Activated T-helper 1 cell treated with Interleukin-2 at 50 U/mL for 16 hours (primary cell): ENCODE results near the gene SLCO2A1.

Experiments
- DNase-seq: peaks from one replicate; pipeline ENCODE4 v3.0.0-alpha.2; 2020; ENCODE audit warnings: low read depth

SLCO2A1 gene

GRCh38 chr3:133980550-133980949, 49.2 kb downstream of the SLCO2A1 start:
- no peak for DNase-seq

GRCh38 chr3:133980035-133980434, 49.7 kb downstream of the SLCO2A1 start:
- DNase-seq: no peak

GRCh38 chr3:133979553-133979952, 50.2 kb downstream of the SLCO2A1 start:
- DNase-seq: no peak

- DNase-seq: no peak
Observed at GRCh38 chr3:133977568-133977967, 52.2 kb downstream of the SLCO2A1 start.

GRCh38 chr3:133973249-133973980, 56.3 kb downstream of the SLCO2A1 start:
- DNase-seq: no peak

GRCh38 chr3:133972156-133972555, 57.6 kb downstream of the SLCO2A1 start:
- DNase-seq: no peak

GRCh38 chr3:133970916-133971315, 58.8 kb downstream of the SLCO2A1 start:
- DNase-seq: no peak

GRCh38 chr3:133970339-133970738, 59.4 kb downstream of the SLCO2A1 start:
- DNase-seq: no peak

GRCh38 chr3:133967992-133968892, 61.5 kb downstream of the SLCO2A1 start:
- DNase-seq: no peak

GRCh38 chr3:133966954-133967353, 62.8 kb downstream of the SLCO2A1 start:
- no peak for DNase-seq

- no peak for DNase-seq
Observed at GRCh38 chr3:133965906-133966305, 63.8 kb downstream of the SLCO2A1 start.

GRCh38 chr3:133965013-133965570, 64.6 kb downstream of the SLCO2A1 start:
- DNase-seq: no peak

GRCh38 chr3:133964547-133964946, 65.2 kb downstream of the SLCO2A1 start:
- DNase-seq: no peak

- DNase-seq: no peak
Observed at GRCh38 chr3:133963657-133964396, 65.9 kb downstream of the SLCO2A1 start.

GRCh38 chr3:133962849-133963248, 66.9 kb downstream of the SLCO2A1 start:
- no peak for DNase-seq

- DNase-seq: no peak
Observed at GRCh38 chr3:133958071-133958805, 71.5 kb downstream of the SLCO2A1 start.

GRCh38 chr3:133956982-133957381, 72.7 kb downstream of the SLCO2A1 start:
- no peak for DNase-seq

- no peak for DNase-seq
Observed at GRCh38 chr3:133956353-133956752, 73.4 kb downstream of the SLCO2A1 start.

- DNase-seq: no peak
Observed at GRCh38 chr3:133955892-133956291, 73.8 kb downstream of the SLCO2A1 start.

GRCh38 chr3:133954717-133955360, 74.9 kb downstream of the SLCO2A1 start:
- DNase-seq: no peak

- DNase-seq: no peak
Observed at GRCh38 chr3:133953297-133953696, 76.4 kb downstream of the SLCO2A1 start.
